ENCODE data around the gene PPIL1. TPM values are rescaled to one million over a fixed set of nuclear protein-coding genes. Genes with fewer than 3 reads are reported as not detected.

Gene PPIL1
- total RNA-seq, 1 donor from 2014 or later, result 53.1 TPM

DNA sequence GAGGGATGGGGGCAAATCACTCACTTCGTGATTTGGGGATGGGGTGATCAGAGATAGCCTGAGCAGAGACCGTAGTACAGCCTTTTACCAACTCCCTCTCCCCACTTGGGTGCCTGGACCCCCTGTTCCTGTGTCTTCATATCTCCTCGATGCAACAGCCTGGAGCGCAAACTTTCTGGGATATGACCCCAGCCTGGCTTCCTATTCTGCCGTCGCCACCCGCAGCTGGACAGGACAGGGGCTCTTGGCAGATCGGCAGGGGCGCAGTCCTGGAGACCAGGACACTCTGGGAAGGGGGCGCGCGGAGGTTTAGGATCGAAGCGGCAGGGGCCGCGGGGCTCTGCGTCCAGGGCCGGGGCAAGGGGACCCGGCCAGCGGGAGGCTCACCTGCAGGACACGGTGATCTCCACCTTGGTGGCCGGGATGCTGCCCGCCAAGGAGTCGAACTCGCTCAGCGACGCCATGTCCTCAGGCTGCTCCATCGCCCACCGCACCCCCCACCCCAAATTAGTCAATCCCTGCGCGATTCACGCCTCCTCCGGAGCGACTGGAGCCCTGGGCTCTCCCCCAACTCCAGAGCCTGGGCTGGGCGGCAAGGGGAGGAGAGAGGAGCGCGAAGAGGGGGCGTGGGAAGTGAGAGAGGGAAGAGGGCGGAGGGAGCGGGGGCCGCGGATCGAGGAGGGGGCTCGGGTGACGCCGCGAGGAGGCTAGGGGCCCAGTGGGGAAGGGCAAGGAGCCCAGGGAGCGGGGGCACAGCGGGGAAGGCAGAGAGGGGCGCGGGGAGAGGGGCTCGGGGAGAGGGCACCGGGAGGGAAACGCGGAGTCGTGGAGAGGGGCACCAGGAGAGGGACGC, 35.5 kb downstream of the PPIL1 start, which contains the start of gene CPNE5:
TSS of gene CPNE5 (minus strand) at position 549 of the 853 bp plus-strand sequence. CDS start at position 482, 67 bp downstream.
- Mint-ChIP-seq H3K4me1 (ENCODE audit: low read depth) (peaks cover 7% of the 10 kb centered on the region), H3K4me3 (ENCODE audit: low read depth) (peak within 1 kb of the TSS; percentile 62), H3K27me3 (peaks cover 82% of the 10 kb centered on the region), H3K36me3 (ENCODE audit: insufficient read depth) (no peaks in the 10 kb centered on the region), H3K9me3 (ENCODE audit: low read depth) (no peaks in the 10 kb centered on the region), H3K27ac (no peak within 1 kb of the TSS)
- no peak for DNase-seq (ENCODE audit: low spot score, unreplicated experiment)
- TF ChIP-seq, protein P1, sequence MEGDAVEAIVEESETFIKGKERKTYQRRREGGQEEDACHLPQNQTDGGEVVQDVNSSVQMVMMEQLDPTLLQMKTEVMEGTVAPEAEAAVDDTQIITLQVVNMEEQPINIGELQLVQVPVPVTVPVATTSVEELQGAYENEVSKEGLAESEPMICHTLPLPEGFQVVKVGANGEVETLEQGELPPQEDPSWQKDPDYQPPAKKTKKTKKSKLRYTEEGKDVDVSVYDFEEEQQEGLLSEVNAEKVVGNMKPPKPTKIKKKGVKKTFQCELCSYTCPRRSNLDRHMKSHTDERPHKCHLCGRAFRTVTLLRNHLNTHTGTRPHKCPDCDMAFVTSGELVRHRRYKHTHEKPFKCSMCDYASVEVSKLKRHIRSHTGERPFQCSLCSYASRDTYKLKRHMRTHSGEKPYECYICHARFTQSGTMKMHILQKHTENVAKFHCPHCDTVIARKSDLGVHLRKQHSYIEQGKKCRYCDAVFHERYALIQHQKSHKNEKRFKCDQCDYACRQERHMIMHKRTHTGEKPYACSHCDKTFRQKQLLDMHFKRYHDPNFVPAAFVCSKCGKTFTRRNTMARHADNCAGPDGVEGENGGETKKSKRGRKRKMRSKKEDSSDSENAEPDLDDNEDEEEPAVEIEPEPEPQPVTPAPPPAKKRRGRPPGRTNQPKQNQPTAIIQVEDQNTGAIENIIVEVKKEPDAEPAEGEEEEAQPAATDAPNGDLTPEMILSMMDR (IDR thresholded peaks at IDR 0.05; ENCODE audit: unreplicated experiment), result no peak

DNA sequence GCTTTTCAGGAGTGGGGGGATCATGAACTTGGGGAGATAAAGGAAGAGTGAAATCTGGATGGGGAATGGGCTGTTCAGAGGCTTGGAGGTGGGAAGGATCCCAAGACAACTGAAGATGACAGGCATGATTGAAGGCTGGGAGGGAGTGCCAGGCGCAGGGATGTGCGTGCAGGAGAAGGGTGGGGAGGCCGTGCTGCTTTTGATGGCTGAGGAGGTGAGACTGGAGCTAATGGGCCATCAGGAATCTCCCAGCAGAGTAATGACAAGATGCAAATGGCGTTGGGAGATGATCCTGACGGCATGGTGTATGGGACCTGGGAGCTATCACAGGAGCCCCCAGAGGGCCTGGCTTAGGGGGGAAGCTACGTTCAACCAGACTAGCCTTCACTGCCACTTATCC, 36.9 kb downstream of the PPIL1 start:
- TF ChIP-seq, protein P1 (IDR thresholded peaks at IDR 0.05; ENCODE audit: unreplicated experiment), result no peak
- H3K27me3 Mint-ChIP-seq, result peaks cover 69% of the 10 kb centered on the region
- DNase-seq (ENCODE audit: low spot score, unreplicated experiment), result no peak
- no peaks in the 10 kb centered on the region for H3K36me3 Mint-ChIP-seq (ENCODE audit: insufficient read depth)
- no peak overlapping the region for H3K4me3 Mint-ChIP-seq (ENCODE audit: low read depth)
- H3K4me1 Mint-ChIP-seq (ENCODE audit: low read depth), result peaks cover 7% of the 10 kb centered on the region
- no peak overlapping the region for H3K27ac Mint-ChIP-seq
- H3K9me3 Mint-ChIP-seq (ENCODE audit: low read depth), result no peaks in the 10 kb centered on the region

DNA sequence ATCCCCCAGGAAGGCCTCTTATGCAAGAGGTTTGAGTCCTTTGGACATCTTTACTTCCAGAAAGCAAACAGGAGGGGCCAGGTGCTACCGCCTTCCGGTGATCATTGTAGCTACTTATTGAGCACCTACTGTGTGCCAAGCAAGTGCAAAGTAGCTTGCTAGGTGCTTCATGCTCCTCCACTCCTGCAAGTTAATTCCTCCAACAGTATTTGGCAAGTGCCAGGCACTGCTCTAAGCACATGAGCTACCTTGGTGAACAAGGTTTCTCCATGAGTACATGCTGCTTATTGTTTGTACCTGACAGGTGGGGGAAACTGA, 37.6 kb downstream of the PPIL1 start:
- peaks cover 64% of the 10 kb centered on the region for H3K27me3 Mint-ChIP-seq
- H3K27ac Mint-ChIP-seq, result no peak overlapping the region
- no peaks in the 10 kb centered on the region for H3K9me3 Mint-ChIP-seq (ENCODE audit: low read depth)
- DNase-seq (ENCODE audit: low spot score, unreplicated experiment), result no peak
- H3K4me3 Mint-ChIP-seq (ENCODE audit: low read depth), result no peak overlapping the region
- H3K4me1 Mint-ChIP-seq (ENCODE audit: low read depth), result peaks cover 7% of the 10 kb centered on the region
- TF ChIP-seq, protein P1 (IDR thresholded peaks at IDR 0.05; ENCODE audit: unreplicated experiment), result no peak
- H3K36me3 Mint-ChIP-seq (ENCODE audit: insufficient read depth), result no peaks in the 10 kb centered on the region

DNA sequence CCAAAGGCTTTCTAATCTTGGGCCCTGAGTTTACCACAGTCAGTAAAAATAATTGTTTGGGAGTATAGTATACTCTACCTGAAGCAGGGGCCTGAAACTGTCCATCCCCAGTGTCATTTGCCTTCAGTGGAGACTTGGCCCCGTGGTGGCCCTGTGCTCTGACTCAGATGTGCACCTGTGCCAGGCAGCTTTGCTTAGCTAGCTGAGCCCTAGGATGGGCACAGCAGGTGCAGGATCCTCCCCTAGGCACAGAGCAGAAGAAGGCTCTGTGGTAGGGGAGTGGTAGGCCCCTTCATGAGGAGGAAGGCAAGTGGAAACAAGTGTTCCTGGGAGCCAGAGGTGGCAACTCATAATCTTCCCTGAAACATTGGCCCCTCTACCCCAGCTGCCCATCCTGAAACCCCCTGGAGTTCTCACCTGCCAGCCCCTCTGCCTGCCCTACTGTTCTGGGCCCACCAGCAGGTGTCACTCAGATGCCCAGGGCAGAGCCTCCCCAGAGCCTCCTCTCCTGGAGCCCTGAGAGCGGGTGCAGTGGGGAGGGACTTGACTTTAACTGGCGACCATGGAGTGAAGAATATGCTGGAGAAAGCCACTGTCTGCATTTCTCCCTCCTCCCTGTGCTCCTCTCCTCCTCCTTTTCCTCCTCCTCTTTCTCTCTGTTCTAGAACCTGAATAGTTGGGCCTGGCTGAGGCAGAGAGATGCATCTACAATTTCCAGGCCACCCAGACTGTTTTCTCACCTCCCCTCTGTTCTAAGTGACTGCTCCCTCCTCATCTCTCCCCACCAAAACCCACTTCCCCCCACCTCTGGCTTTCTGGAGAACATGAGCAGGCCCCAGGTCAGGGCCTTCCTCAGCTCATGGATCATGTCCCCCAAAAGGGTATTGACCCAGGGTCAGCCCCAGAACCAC, 38.2 kb downstream of the PPIL1 start:
- Mint-ChIP-seq H3K9me3 (ENCODE audit: low read depth) (no peaks in the 10 kb centered on the region), H3K4me3 (ENCODE audit: low read depth) (no peak overlapping the region), H3K27me3 (peaks cover 60% of the 10 kb centered on the region), H3K36me3 (ENCODE audit: insufficient read depth) (no peaks in the 10 kb centered on the region), H3K4me1 (ENCODE audit: low read depth) (peaks cover 7% of the 10 kb centered on the region), H3K27ac (no peak overlapping the region)
- TF ChIP-seq, protein P1 (IDR thresholded peaks at IDR 0.05; ENCODE audit: unreplicated experiment), result no peak
- no peak for DNase-seq (ENCODE audit: low spot score, unreplicated experiment)
